HEK293 (cell line): Measurements from ENCODE around the gene QPCT.

Experiments used
- CTCF ChIA-PET: fragments of 350-600 bp; formaldehyde crosslinking; extraction: SDS; loops from one replicate; lab custom pipeline; 2021; ENCODE audit warnings: antibody characterized with exemption; lab: Yijun Ruan, JAX
- POLR2A ChIA-PET: fragments of 300-600 bp; formaldehyde crosslinking; extraction: SDS; loops from one replicate; lab custom pipeline; 2020; ENCODE audit warnings: antibody characterized with exemption, inconsistent platforms; lab: Yijun Ruan, JAX
- H3K27ac ChIP-seq: fragments of 200-500 bp; sonication (Bioruptor generic); 2 replicates; pipeline ENCODE4 v1.5.1; 2014; ENCODE audit warnings: low read depth, low read length, control low read depth, inconsistent platforms; ENCODE audit errors: extremely low read depth
- H3K36me3 ChIP-seq, 2 experiments: fragments of 200-500 bp in 1 of 2; sonication (Bioruptor generic) in 1 of 2; 1 replicate in 1 of 2; 2 replicates in 1 of 2; pipeline ENCODE4 v1.5.1; 2014 to 2017; ENCODE audit warnings: inconsistent platforms in 2 of 2, low read length in 2 of 2; ENCODE audit not compliant: control insufficient read depth in 2 of 2, insufficient read depth in 1 of 2
- H3K4me1 ChIP-seq: fragments of 200-500 bp; sonication (Bioruptor generic); 2 replicates; pipeline ENCODE4 v1.5.1; 2014; ENCODE audit warnings: mild to moderate bottlenecking, low read length, inconsistent platforms; ENCODE audit not compliant: control insufficient read depth, insufficient read depth
- H3K4me3 ChIP-seq: 2 replicates; pipeline ENCODE4 v1.5.1; 2011; ENCODE audit warnings: low read depth, mild to moderate bottlenecking, control low read depth, low read length, moderate library complexity
- H3K9me3 ChIP-seq: fragments of 200-500 bp; sonication (Bioruptor generic); 2 replicates; pipeline ENCODE4 v1.5.1; 2014; ENCODE audit warnings: low read depth, low read length, inconsistent platforms; ENCODE audit not compliant: control insufficient read depth, insufficient read depth
- GLIS2 ChIP-seq: fragments of 450-650 bp; formaldehyde crosslinking; IDR thresholded peaks from 2 replicates; pipeline ENCODE4 v1.5.1; 2016; ENCODE audit warnings: missing biosample characterization, missing genetic modification characterization
- PRDM2 ChIP-seq: fragments of 450-650 bp; formaldehyde crosslinking; IDR thresholded peaks from 2 replicates; pipeline ENCODE4 v1.5.1; 2016; ENCODE audit warnings: missing biosample characterization, missing genetic modification characterization, borderline replicate concordance
- SETDB1 ChIP-seq: IDR thresholded peaks from one replicate; pipeline ENCODE4 v1.6.1; 2017; ENCODE audit warnings: mild to moderate bottlenecking, low read length, moderate library complexity, mixed read lengths; ENCODE audit not compliant: insufficient read length
- SP2 ChIP-seq: fragments of 450-650 bp; formaldehyde crosslinking; IDR thresholded peaks from 2 replicates; pipeline ENCODE4 v1.5.1; 2016; ENCODE audit warnings: missing biosample characterization, missing genetic modification characterization
- YY1 ChIP-seq: fragments of 450-650 bp; formaldehyde crosslinking; IDR thresholded peaks from 2 replicates; pipeline ENCODE4 v1.5.1; 2018; ENCODE audit warnings: missing biosample characterization, missing genetic modification characterization
- ZBTB10 ChIP-seq: fragments of 450-650 bp; formaldehyde crosslinking; IDR thresholded peaks from 2 replicates; pipeline ENCODE4 v1.5.1; 2016; ENCODE audit warnings: missing biosample characterization, missing genetic modification characterization
- ZNF169 ChIP-seq: fragments of 450-650 bp; formaldehyde crosslinking; IDR thresholded peaks from 2 replicates; pipeline ENCODE4 v1.5.1; 2016; ENCODE audit warnings: missing biosample characterization, missing genetic modification characterization
- ZNF239 ChIP-seq: fragments of 450-650 bp; formaldehyde crosslinking; IDR thresholded peaks from 2 replicates; pipeline ENCODE4 v1.5.1; 2016; ENCODE audit warnings: missing biosample characterization, missing genetic modification characterization
- ZNF335 ChIP-seq: fragments of 450-650 bp; formaldehyde crosslinking; conservative IDR thresholded peaks from 2 replicates; pipeline ENCODE4 v1.5.1; 2016; ENCODE audit warnings: missing biosample characterization, missing genetic modification characterization
- ZNF560 ChIP-seq: fragments of 450-650 bp; formaldehyde crosslinking; IDR thresholded peaks from 2 replicates; pipeline ENCODE4 v1.5.1; 2017; ENCODE audit warnings: missing biosample characterization, missing genetic modification characterization, borderline replicate concordance
- ZNF768 ChIP-seq: fragments of 450-650 bp; formaldehyde crosslinking; IDR thresholded peaks from 2 replicates; pipeline ENCODE4 v1.5.1; 2018; ENCODE audit warnings: missing biosample characterization, mild to moderate bottlenecking, missing genetic modification characterization
- ZNF777 ChIP-seq: fragments of 450-650 bp; formaldehyde crosslinking; IDR thresholded peaks from 2 replicates; pipeline ENCODE4 v1.5.1; 2017; ENCODE audit warnings: missing biosample characterization, missing genetic modification characterization, borderline replicate concordance
- TF ChIP-seq, protein P1 (sequence below): fragments of 450-650 bp; formaldehyde crosslinking; IDR thresholded peaks from 2 replicates; pipeline ENCODE4 v1.5.1; 2017; ENCODE audit warnings: missing biosample characterization, missing genetic modification characterization

QPCT gene

GRCh38 chr2:37370666-37371065 lies 26.2 kb downstream of the QPCT start (continued):
- no peak for TF ChIP-seq ZNF239 (tag by site-specific recombination)
- TF ChIP-seq ZNF768 (tag by site-specific recombination): no peak
- TF ChIP-seq ZNF560 (tag by site-specific recombination): no peak
- no peak for TF ChIP-seq PRDM2

GRCh38 chr2:37372000-37372399 lies 27.6 kb downstream of the QPCT start:
- Histone ChIP-seq H3K36me3 (peaks cover 4 to 6% of the 10 kb centered on the region in 2 experiments; a peak in 2 of 3 replicates), H3K9me3 (no peaks in the 10 kb centered on the region), H3K4me3 (no peak overlapping the region), H3K27ac (no peak overlapping the region), H3K4me1 (peaks cover 6% of the 10 kb centered on the region)
- ChIA-PET CTCF (no interaction called here), POLR2A (no interaction called here)
- TF ChIP-seq SETDB1: no peak
- no peak for TF ChIP-seq ZBTB10 (tag by site-specific recombination)
- TF ChIP-seq ZNF169: no peak
- no peak for TF ChIP-seq YY1 (tag by site-specific recombination)
- TF ChIP-seq, protein P1, sequence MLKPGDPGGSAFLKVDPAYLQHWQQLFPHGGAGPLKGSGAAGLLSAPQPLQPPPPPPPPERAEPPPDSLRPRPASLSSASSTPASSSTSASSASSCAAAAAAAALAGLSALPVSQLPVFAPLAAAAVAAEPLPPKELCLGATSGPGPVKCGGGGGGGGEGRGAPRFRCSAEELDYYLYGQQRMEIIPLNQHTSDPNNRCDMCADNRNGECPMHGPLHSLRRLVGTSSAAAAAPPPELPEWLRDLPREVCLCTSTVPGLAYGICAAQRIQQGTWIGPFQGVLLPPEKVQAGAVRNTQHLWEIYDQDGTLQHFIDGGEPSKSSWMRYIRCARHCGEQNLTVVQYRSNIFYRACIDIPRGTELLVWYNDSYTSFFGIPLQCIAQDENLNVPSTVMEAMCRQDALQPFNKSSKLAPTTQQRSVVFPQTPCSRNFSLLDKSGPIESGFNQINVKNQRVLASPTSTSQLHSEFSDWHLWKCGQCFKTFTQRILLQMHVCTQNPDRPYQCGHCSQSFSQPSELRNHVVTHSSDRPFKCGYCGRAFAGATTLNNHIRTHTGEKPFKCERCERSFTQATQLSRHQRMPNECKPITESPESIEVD (tag by site-specific recombination): no peak
- TF ChIP-seq GLIS2 (tag by site-specific recombination): no peak
- no peak for TF ChIP-seq ZNF777

DNA sequence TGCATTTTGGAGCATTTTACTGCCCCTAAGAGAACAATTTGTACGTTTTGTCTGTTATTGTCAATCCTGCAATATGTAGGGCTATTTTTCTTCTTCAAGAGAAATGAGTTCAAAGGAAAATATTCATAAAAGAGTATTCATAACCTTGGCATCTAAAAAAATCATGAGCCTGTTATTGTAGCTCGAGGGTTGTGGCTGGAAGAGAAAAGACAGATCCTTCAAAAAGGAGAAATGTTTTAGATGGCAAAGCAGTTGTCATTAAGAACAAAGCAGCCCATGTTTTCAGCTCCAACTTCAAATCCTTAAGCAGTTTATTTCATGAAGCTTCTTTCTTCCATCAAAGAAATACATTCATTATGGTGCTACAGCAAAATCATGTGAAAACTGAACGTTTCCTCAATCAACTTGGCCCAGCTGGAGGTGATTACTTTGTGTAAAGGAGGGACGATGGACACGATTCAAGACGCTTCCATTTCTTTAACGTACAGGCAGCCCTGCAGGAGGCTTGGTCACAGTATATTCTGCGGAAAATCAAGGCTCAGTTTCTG lies 31.4 kb downstream of the QPCT start:
- peaks cover 3 to 4% of the 10 kb centered on the region in 2 experiments; a peak in 2 of 3 replicates for H3K36me3 ChIP-seq
- POLR2A ChIA-PET: no interaction called here
- no peaks in the 10 kb centered on the region for H3K9me3 ChIP-seq
- H3K4me1 ChIP-seq: peaks cover 12% of the 10 kb centered on the region
- peak overlapping the region; percentile 53; the same call in 1 of the 2 replicates for H3K27ac ChIP-seq
- CTCF ChIA-PET: interaction anchor here (1.0 to 2.0 kb wide), 3 partner anchors 33 to 502 kb away, joined by 4 to 7 read pairs (median 6); no protein-coding TSS in a partner anchor
- no peak overlapping the region for H3K4me3 ChIP-seq
- TF ChIP-seq SP2 (tag by site-specific recombination) (no peak), ZNF335 (tag by site-specific recombination) (peak; percentile 11; the same call in 1 of the 2 replicates)
